Measurements from ENCODE around the gene SMIM44.

- TF ChIP-seq CTCF (IDR thresholded peaks at IDR 0.05) (no peak), POLR2AphosphoS5 (IDR thresholded peaks at IDR 0.05) (no peak), POLR2A (IDR thresholded peaks at IDR 0.05) (no peak), EP300 (IDR thresholded peaks at IDR 0.05) (no peak)
Measured at GRCh38 chr19:3455960-3456601, 27.2 kb downstream of the SMIM44 start.
